ENCODE results near the gene SLC35E1. TPM values are rescaled to one million over a fixed set of nuclear protein-coding genes. Genes with fewer than 3 reads are reported as not detected.
A peak's percentile ranks its signal among the peaks of the same experiment; 100 is the strongest.

Gene SLC35E1
- total RNA-seq, 1 experiment from 2014 or later, result 35.8 TPM

DNA sequence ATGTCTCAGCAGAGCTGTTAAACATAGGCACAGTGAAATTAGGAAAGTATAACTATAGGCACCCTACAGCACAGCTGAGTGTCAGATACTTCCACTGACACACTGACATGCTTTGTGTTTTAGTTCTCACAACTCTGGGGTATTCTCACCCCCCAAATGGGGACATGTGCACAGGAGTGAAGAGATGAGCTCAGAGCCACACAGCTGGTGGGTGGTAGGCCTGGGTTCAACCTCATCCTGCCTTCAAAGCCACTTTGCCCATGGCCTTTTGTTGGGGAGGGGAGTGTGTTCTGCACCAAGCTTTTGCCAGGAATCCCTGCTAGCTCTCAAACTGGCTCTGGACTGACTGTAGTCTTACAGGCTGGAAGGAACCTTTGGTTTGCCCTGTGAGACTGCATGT lies 1.7 kb upstream of the SLC35E1 start:
- Histone ChIP-seq H2BK15ac (ENCODE audit: low read depth, low read length) (no peak overlapping the region), H4K91ac (ENCODE audit: insufficient read length, low read depth, low read length) (no peak overlapping the region), H3K79me1 (ENCODE audit: insufficient read depth, low read depth, low read length, poor library complexity, severe bottlenecking) (peaks cover 14% of the 10 kb centered on the region), H3K56ac (ENCODE audit: insufficient read length, low read depth, low read length) (no peak overlapping the region), H3K23ac (ENCODE audit: insufficient read length, low read depth, low read length) (no peak overlapping the region), H4K20me1 (ENCODE audit: control insufficient read depth, insufficient read depth, insufficient read length) (no peaks in the 10 kb centered on the region), H3K4me1 (ENCODE audit: insufficient read depth, low read length) (no peaks in the 10 kb centered on the region), H3K4me2 (ENCODE audit: insufficient read depth, insufficient read length, low read length) (peak overlapping the region; percentile 94), H2BK20ac (ENCODE audit: low read depth, low read length, poor library complexity, severe bottlenecking) (no peak overlapping the region), H2BK12ac (ENCODE audit: insufficient read length, low read depth, low read length) (no peak overlapping the region), H2BK120ac (ENCODE audit: low read depth, low read length, poor library complexity, severe bottlenecking) (no peak overlapping the region), H3K4ac (ENCODE audit: low read depth, low read length) (no peak overlapping the region), H2BK5ac (ENCODE audit: insufficient read length, low read length) (no peak overlapping the region), H2AK5ac (ENCODE audit: insufficient read length, low read length) (no peak overlapping the region), H4K8ac (replicated peaks; ENCODE audit: insufficient read length, low read depth, low read length) (no peak overlapping the region), H2AFZ (ENCODE audit: low read length) (no peak overlapping the region), H4K5ac (ENCODE audit: insufficient read length, low read depth, low read length) (no peak overlapping the region), H3K27ac (ENCODE audit: insufficient read length, low read depth, low read length) (no peak overlapping the region), H3T11ph (ENCODE audit: low read length) (no peak overlapping the region), H3K18ac (ENCODE audit: insufficient read length, low read depth, low read length) (no peak overlapping the region), H3K27me3 (ENCODE audit: insufficient read depth, low read length) (no peaks in the 10 kb centered on the region), H3K14ac (ENCODE audit: insufficient read depth, low read length) (no peak overlapping the region), H3K9ac (ENCODE audit: extremely low read depth, insufficient read length, low read length) (no peak overlapping the region), H3K23me2 (ENCODE audit: insufficient read length, low read depth, low read length, poor library complexity, severe bottlenecking) (peaks cover 12% of the 10 kb centered on the region), H3K79me2 (ENCODE audit: insufficient read depth, low read length) (peaks cover 2% of the 10 kb centered on the region; the same call in 1 of the 2 replicates), H3K9me3 (ENCODE audit: control insufficient read depth, low read depth, low read length) (no peaks in the 10 kb centered on the region)
- no peaks in the 10 kb centered on the region for H3K27me3 Mint-ChIP-seq (ENCODE audit: low read depth)
- no peak overlapping the region; a peak in 1 of 7 replicates for H3K27ac Mint-ChIP-seq
- DNase-seq, result no peak
- peaks cover 18 to 19% of the 10 kb centered on the region in 2 experiments for H3K4me1 Mint-ChIP-seq
- peaks cover 10 to 30% (median 30%) of the 10 kb centered on the region in 3 experiments; a peak in 6 of 7 replicates for H3K36me3 Mint-ChIP-seq (ENCODE audit: insufficient read depth in 1 of 3, low read depth in 3 of 3)
- peak overlapping the region; percentile 96 to 99; a peak in 4 of 5 replicates for H3K4me3 Mint-ChIP-seq
- TF ChIP-seq, protein P1, sequence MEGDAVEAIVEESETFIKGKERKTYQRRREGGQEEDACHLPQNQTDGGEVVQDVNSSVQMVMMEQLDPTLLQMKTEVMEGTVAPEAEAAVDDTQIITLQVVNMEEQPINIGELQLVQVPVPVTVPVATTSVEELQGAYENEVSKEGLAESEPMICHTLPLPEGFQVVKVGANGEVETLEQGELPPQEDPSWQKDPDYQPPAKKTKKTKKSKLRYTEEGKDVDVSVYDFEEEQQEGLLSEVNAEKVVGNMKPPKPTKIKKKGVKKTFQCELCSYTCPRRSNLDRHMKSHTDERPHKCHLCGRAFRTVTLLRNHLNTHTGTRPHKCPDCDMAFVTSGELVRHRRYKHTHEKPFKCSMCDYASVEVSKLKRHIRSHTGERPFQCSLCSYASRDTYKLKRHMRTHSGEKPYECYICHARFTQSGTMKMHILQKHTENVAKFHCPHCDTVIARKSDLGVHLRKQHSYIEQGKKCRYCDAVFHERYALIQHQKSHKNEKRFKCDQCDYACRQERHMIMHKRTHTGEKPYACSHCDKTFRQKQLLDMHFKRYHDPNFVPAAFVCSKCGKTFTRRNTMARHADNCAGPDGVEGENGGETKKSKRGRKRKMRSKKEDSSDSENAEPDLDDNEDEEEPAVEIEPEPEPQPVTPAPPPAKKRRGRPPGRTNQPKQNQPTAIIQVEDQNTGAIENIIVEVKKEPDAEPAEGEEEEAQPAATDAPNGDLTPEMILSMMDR (conservative IDR thresholded peaks at IDR 0.05), result no peak
- H3K9me3 Mint-ChIP-seq, result no peaks in the 10 kb centered on the region; a peak in 1 of 5 replicates
